Stimulated activated CD4-positive, alpha-beta T cell treated with anti-CD3 and anti-CD28 coated beads, Interleukin-12 subunit alpha, Interleukin-12 subunit beta, amount 100 ng/mL, for 48 hours (primary cell): ENCODE data around the gene FES.
"Not testable (repeated sequence)": the region's sequence is repeated elsewhere in the genome, so short reads cannot be mapped to it uniquely, and the experiment has no call there.

ENCODE experiments used
- DNase-seq, 3 donors: peaks; one replicate each; pipeline ENCODE4 v3.0.0-alpha.2; 2020; ENCODE audit warnings: low read depth in 2 of 3, low spot score in 1 of 3

Gene FES

GRCh38 chr15:90907838-90908507, 23.7 kb downstream of the FES start:
- no peak for DNase-seq

GRCh38 chr15:90909449-90909848, 25.1 kb downstream of the FES start:
- DNase-seq: not testable (repeated sequence)

- DNase-seq: no peak
These were observed 25.7 kb downstream of the FES start for GRCh38 chr15:90909976-90910375.

- no peak for DNase-seq
These were observed 26.4 kb downstream of the FES start for GRCh38 chr15:90910441-90911301.

- no peak for DNase-seq
These were observed 27.0 kb downstream of the FES start for GRCh38 chr15:90911302-90911623.

- no peak for DNase-seq
These were observed 27.8 kb downstream of the FES start for GRCh38 chr15:90911906-90912769.

- no peak for DNase-seq
These were observed 28.4 kb downstream of the FES start for GRCh38 chr15:90912770-90913075.

GRCh38 chr15:90913398-90913944, 29.2 kb downstream of the FES start:
- DNase-seq: no peak

GRCh38 chr15:90914305-90915080, 30.2 kb downstream of the FES start:
- DNase-seq: no peak

GRCh38 chr15:90915216-90915807, 31.0 kb downstream of the FES start:
- no peak for DNase-seq

- DNase-seq: no peak
These were observed 31.6 kb downstream of the FES start for GRCh38 chr15:90915808-90916440.

GRCh38 chr15:90916461-90916860, 32.2 kb downstream of the FES start:
- no peak for DNase-seq

- no peak for DNase-seq
These were observed 33.3 kb downstream of the FES start for GRCh38 chr15:90917569-90917968.

GRCh38 chr15:90918034-90918788, 33.9 kb downstream of the FES start:
- no peak for DNase-seq

GRCh38 chr15:90918835-90919234, 34.5 kb downstream of the FES start:
- DNase-seq: no peak

- no peak for DNase-seq
These were observed 37.6 kb downstream of the FES start for GRCh38 chr15:90921887-90922286.

- DNase-seq: not testable (repeated sequence)
These were observed 38.5 kb downstream of the FES start for GRCh38 chr15:90922712-90923322.

- DNase-seq: no peak
These were observed 40.1 kb downstream of the FES start for GRCh38 chr15:90924375-90924774.

GRCh38 chr15:90926766-90927165, 42.5 kb downstream of the FES start:
- not testable (repeated sequence) for DNase-seq
